GM12865 (cell line): ENCODE data around the gene UBLCP1.
"Not testable (repeated sequence)": the region's sequence is repeated elsewhere in the genome, so short reads cannot be mapped to it uniquely, and the experiment has no call there.

Source experiments
- DNase-seq: peaks from one replicate; pipeline ENCODE4 v3.0.0; 2010; ENCODE audit warnings: low read depth
- H3K4me3 ChIP-seq: 2 replicates; pipeline ENCODE4 v1.5.1; 2011; ENCODE audit warnings: mild to moderate bottlenecking, low read depth, low read length, control low read depth
- CTCF ChIP-seq: IDR thresholded peaks from 2 replicates; pipeline ENCODE4 v1.5.1; 2011; ENCODE audit warnings: low read length, control low read depth, low read depth, inconsistent platforms; ENCODE audit not compliant: insufficient read depth; ENCODE audit errors: missing control alignments

Gene UBLCP1

DNA sequence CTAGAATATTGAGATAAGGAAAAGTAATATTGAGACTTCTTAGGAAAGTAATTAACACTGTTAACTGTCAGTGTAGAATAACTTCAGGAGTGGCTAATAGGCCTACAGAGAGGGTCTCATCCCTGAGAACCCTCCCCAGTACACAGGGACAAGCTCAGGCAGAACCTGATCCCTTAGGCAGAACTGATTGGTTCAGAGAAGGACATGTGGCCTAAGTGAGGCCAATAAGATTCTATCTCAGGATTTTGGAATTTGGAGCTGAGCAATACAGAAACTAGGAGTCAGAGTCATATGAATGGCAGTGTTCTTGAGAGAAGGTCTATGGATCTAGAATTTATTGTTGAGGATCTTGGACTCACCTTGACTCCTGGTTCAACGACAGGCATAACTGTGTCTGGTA lies 10.9 kb upstream of the UBLCP1 start:
- no peak for DNase-seq
- TF ChIP-seq CTCF: no peak
- no peak overlapping the region for H3K4me3 ChIP-seq

DNA sequence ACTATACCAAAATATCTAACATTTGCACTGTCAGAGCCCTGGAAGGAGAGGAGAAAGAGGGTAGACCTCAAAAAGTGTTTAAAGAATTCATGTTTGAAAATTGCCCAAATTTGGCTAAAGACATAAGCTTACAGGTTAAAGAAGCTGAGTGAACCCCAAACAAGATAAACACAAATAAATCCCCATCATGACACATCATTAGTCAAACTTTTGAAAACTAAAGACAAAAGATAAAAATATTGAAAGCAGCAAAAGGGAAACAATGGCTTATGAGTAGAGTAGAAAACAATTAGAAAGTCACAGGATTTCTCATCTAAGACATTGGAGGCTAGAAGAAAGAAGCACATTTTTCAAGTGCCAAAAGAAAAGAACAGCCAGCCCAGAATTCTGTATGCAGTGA lies 6.1 kb upstream of the UBLCP1 start:
- TF ChIP-seq CTCF: no peak
- DNase-seq: no peak

GRCh38 chr5:159257629-159258283 lies 5.3 kb upstream of the UBLCP1 start:
- no peak overlapping the region for H3K4me3 ChIP-seq
- DNase-seq: no peak
- no peak for TF ChIP-seq CTCF

More for the DNA sequence above, 6.1 kb upstream of the UBLCP1 start:
- H3K4me3 ChIP-seq: no peak overlapping the region

- TF ChIP-seq CTCF: no peak
- DNase-seq: no peak
- H3K4me3 ChIP-seq: no peak overlapping the region
These were observed 4.7 kb upstream of the UBLCP1 start for GRCh38 chr5:159258361-159258760.

DNA sequence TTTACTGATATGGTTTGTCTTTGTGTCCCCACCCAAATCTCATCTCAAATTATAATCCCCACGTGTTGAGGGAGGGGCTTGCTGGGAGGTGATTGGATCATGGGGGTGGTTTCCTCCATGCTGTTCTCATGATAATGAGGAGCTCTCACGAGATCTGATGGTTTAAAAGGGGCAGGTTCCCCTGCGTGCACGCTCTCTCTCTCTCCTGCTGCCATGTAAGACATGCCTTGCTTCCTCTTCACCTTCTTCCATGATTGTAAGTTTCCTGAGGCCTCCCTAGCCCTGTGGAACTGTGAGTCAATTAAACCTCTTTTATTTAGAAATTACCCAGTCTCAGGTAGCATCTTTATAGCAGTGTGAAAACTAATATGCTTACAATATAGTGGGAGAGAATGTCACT lies 2.9 kb upstream of the UBLCP1 start:
- H3K4me3 ChIP-seq, DNase-seq: not testable (repeated sequence)

DNA sequence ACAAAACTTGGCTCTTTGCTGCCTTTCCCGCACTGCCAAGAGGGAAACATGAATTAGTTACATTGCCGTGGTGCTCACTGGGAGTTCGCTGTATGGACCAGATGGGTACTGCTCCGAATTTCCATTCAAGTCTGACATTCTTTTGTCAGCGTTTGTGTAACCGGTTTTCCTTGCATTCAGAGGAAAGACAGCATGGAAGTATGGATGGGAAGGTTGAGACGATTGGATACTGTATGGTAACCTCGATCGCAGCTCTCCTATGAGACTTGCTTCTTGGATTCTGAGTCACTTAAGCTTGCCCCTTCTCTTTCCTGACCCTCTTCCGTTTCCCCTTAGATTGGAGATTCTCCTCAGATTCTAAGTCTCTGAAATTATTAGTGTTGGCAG lies 625 bp upstream of the UBLCP1 start:
- no peak for DNase-seq
- H3K4me3 ChIP-seq: peak overlapping the region; percentile 68
- TF ChIP-seq CTCF: no peak

GRCh38 chr5:159263569-159263905 lies 447 bp downstream of the UBLCP1 start:
- TF ChIP-seq CTCF: no peak
- peak overlapping the region; percentile 68 for H3K4me3 ChIP-seq
- no peak for DNase-seq

- DNase-seq, H3K4me3 ChIP-seq: not testable (repeated sequence)
These were observed 3.7 kb downstream of the UBLCP1 start for GRCh38 chr5:159266764-159267163.
